Activated CD4-positive, alpha-beta T cell treated with anti-CD3 and anti-CD28 coated beads for 4 hours (primary cell): ENCODE data around the gene MEGF9.
A peak's percentile ranks its signal among the peaks of the same experiment; 100 is the strongest.
"Not testable (repeated sequence)": the region's sequence is repeated elsewhere in the genome, so short reads cannot be mapped to it uniquely, and the experiment has no call there.

ENCODE experiments used
- DNase-seq, 2 donors: peaks; one replicate each; pipeline ENCODE4 v3.0.0-alpha.2; 2020

The MEGF9 gene

GRCh38 chr9:120714088-120714845 is at the start of gene MEGF9:
Gene MEGF9 (minus strand): TSS chr9:120714470. CDS start chr9:120714358, 112 bp downstream.
- peak; percentile 95 for DNase-seq

DNA sequence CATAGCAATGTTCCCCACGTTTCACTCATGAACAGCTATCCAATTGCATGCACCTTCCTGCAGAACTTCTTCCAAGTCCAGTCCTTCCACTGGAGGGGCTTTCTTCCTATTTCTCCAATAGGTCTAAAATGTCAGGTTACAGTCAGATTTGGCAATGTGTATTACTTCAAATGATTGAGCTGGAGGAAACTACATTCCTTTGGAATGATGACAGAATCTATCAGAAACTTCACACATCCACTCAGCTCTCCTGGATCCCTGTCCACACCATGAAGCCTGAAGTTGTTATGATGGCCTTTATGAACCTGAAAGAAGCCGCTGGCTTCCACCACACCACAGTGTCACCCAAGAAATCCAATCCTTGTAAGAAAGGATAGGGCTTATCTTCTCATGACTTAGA is 46.7 kb upstream of the MEGF9 start:
- DNase-seq: no peak

DNA sequence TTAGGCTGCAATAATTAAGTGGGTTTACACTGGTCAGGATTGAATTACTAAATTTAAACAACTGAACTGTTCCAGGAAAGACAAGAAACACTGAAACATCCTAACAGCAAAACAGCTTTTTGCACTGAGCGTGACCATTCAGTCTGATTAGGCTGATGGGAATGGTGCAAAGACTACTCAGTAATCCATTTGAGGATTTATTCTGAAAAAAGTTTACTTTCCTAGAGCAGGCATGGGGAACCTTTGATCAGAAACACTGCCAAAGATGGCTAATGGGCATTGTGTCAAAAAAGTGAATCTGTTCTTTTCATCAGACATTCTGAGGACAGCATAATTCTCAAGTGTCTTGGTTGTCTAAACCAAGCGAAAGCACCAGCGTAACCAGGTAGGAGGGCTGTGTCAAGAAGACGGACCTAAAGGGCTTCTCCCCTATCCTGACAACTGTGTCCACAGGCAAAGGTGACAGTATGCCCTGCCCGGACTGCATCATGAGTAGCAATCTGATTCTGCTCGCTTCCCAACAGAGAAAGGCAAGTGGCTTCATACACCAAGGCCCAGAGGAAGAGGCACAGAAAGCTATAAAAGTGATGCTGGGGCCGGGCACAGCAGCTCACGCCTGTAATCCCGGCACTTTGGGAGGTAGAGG is 45.6 kb upstream of the MEGF9 start:
- DNase-seq: no peak

DNA sequence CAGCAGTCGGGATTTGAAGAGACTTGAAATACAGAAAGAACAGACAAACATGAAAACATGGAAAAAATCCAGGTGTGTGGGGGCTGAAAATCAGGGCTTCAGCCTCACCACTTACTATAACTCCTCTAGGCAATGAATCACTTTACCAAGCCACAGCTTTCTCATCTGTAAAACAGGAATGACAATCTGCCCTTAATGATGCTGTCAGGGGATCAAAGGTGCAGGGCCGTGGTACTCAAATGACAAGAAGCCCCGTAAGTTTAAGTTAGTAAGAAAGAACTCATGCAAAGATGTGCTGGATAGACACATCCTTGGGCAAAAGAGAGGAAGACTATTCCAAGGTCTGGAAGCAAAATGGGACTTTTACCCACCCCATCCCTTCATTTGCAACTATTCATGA is 44.3 kb upstream of the MEGF9 start:
- DNase-seq: no peak

GRCh38 chr9:120757026-120757913 is 43.0 kb upstream of the MEGF9 start:
- no peak for DNase-seq

DNA sequence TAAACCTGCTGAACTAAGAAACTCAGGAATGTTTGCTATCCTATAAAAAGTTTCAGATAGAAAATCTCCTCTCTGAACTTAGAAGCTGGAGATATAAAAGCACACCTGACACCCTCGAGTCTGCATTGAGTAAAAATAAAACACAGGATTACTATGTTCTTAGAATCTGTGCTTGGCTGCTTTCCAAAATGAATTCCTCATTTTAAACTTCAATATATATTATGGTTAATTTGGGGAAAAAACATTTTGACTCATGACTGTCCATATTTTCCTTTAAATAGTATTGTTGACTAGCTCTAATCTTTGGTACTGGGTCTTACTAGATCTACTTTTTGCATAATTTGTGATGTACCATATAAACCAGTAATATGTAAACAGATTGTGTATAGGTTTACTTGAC is 42.3 kb upstream of the MEGF9 start:
- DNase-seq: no peak

DNA sequence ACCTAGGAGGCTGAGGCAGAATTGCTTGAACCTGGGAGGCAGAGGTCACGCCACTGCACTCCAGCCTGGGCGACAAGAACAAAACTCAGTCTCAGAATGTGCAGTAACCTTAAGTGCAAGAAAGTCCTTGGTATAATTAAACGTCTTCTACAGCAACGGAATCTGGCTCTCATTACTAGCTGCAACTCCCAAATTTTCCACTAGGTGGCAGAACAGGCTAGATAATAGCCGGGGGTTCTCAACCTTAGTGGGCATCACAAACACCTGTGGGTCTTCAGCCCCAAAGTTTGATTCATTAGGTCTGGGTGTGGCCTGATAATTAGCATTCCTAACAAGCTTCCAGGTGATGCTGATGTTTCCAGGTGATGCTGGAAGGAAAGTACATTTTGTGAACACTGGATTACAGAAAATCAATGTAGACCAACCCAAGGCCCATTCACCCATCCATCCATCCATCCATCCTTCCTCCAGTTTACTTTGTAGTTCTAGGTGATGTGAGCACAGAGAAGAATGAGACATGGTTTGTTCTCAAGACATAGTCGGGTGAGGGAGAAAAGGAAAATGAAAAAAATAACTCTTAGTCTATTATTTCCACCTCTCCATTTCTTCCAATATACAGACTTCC is 41.7 kb upstream of the MEGF9 start:
- peak; percentile 57 to 83 for DNase-seq

DNA sequence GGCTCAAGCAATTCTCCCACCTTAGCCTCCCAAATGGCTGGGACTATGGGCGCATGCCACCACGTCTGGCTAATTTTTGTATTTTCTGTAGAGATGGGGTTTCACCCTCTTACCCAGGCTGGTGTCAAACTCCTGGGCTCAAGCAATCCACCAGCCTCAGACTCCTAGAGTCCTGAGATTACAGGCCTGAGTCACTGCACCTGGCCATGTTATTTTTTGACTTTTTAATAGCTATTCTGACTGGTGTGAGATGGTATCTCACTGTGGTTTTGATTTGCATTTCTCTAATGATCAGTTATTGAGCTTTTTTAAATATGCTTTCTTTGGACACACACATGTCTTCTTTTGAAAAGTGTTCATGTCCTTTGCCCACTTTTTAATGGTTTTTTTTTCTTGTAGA is 40.8 kb upstream of the MEGF9 start:
- no peak for DNase-seq

DNA sequence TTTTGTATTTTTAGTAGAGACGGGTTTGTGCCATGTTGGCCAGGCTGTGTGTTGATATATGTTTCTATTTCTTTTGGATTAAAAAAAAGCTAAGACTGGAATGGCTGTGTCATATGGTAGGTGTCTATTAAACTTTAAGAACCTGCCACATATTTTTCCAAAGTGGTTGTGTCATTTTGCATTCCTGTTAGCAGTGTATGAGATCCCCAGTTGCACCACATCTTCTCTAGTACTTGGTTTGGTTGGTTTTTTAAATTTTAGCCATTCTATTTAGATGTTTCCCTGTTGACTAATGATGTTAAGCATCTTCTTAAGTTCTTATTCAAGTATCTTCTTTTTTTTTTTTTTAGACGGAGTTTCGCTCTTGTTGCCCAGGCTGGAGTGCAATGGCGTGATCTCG is 36.2 kb upstream of the MEGF9 start:
- DNase-seq: no peak

GRCh38 chr9:120746366-120746765 is 32.1 kb upstream of the MEGF9 start:
- DNase-seq: not testable (repeated sequence)

GRCh38 chr9:120745278-120745677 is 31.0 kb upstream of the MEGF9 start:
- no peak for DNase-seq

DNA sequence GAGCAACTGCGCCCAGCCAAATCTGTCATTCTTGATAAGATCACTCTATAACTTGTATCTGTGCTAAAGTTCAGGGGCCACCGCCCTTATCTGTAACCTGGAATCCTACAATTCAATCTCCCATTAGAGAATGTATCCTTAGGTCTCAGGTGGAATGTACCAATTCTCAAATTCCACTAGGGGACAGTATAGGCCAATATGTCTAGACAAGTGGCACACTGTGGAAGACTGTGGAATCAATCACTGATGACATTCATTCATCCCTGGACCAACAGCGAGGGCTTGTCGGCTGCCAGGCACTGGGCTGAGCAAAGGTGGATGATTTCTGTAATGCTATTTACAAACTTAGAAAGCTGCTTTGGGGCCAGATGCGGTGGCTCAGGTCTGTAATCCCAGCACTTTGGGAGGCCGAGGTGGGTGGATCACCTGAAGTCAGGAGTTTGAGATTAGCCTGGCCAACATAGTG is 28.7 kb upstream of the MEGF9 start:
- no peak for DNase-seq

DNA sequence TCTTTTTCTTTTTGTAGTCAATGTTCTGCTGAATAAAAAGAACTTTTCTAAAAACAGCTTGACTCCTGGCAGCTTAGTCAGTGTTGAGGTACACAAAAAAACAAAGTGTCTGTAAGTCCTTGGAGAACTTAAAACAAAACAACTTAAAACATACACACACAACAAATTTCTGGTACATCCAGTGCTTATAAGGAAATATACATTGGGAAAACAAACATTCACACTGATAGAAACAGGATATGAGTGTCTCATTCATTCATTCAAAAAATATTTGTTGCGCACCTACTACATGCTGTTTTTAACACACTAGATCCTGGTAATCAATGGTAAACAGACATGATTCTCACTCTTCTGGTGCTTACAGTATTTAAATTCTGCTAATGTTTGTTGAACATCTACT is 27.4 kb upstream of the MEGF9 start:
- no peak for DNase-seq

GRCh38 chr9:120741191-120741590 is 26.9 kb upstream of the MEGF9 start:
- DNase-seq: no peak

DNA sequence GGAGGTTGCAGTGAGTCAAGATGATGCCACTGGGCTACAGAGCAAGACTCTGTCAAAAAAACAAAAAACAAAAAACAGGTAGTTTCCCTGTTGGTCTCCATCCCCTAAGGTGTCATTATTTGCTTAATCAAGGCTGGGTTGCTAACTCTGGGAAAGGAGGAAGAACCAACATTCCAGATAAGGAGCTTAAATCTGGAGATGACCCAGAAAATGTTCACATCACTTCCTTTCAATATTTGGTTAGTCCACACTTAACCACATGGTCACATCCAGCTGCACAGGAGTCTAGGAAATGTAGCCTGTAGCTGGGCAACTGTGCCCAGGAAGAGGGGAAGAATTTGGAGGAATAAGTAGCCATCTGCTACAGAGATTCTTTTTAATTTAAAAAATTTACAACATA is 25.9 kb upstream of the MEGF9 start:
- DNase-seq: no peak

DNA sequence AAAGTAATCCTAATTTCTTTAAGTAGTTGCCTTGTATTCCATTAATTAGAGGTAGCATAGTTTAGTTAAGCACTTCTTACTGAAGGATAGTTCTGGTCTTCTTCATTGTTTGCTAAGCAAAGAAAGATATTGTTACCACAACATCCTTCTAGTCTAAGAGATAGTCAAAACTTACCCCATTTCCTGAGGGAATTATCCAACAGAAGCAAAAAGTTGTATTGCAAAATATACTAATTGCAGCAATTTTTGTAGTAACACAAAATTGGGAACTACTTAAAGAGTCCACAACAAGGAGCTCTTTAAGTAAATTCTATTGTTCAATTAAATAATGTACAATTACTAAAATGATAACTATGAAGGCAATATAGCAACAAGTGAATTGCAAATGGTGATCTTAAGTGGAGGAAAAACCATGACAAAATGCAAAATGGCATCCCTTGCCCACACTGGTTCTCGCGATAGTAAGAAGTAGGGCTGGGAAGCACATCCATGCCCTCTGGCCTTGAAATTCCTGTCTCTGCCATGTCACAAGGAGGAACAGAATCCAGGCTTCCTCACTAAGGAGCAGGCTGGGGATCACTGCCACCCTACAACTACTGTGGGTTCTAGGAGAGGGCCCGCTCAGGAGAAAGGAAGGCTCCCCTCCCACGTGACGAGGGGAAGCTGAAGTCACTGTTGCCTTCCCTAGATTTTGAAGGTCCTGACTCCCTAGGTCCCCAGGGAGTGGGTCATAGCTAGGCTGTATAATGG is 23.3 kb upstream of the MEGF9 start:
- no peak for DNase-seq

- DNase-seq: no peak
These were observed 22.6 kb upstream of the MEGF9 start for GRCh38 chr9:120736881-120737280.

DNA sequence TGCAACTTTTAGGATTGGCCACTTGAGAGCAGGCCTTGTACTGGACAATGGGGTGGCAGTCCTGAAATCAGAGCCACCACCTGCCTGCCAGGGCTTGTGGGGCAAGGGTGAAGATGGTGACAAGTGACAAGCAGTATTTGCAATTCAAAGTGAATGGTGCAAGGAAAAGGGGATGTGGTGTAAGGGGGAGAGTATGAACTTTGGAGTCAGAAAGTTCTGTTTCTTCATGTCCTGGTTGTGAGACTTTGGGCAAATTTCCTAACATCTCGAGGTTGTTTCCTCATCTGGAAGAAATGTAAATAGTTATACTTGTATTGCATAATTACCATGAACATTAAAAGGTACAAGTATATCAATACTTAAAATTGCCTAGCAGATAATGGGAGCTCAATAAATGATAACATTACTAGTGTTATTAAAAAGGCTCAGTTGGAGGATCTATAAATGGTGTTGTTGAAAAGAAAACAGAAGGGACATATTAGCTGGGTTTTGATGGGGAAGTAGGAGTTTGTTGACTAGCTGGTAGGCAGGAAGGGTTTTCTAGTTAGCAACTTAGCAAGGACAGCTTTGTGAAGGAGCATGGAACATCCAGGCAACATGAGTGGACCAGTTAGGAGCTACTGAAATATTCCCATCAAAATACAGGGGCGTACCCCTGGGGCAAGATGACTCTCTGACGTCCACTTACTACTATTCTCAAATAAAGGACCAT is 21.3 kb upstream of the MEGF9 start:
- no peak for DNase-seq

DNA sequence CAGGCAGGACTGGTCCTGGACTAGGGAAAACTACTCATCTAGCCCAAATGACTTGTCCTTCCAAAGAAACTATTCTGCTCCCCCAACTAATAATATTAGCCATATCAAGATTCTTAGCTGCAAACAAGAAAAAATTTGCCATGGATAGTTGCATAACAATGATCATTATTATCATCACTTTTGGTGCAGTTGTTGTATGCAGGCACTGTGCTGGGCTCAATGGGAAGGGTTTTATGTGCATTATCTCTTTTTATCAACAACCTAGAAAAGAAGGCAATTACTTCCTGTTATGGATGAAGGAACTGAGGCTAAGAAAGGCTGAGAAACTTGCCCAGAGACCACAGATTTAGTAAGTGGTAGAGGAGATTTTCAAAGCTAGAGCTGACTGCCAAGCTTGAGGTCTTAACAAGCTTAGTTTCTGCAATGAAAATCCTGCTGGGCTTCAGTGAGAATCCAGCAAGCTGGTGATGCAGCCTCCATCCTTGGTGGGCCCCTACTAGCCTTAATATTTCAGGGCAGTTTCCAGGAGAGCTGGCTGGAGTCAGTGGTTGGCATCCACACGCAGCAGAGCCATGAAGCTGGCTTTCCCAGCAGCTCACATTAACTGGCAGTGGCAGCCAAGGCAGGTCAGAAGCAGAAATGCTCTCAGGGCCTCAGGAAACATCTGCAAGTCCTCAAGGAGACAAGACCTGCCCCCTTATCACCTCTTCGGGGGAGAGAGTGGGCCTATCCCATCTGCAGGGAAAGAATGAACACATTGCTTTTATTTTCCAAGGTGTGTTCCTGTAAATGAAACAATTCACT is 20.5 kb upstream of the MEGF9 start:
- DNase-seq: no peak

DNA sequence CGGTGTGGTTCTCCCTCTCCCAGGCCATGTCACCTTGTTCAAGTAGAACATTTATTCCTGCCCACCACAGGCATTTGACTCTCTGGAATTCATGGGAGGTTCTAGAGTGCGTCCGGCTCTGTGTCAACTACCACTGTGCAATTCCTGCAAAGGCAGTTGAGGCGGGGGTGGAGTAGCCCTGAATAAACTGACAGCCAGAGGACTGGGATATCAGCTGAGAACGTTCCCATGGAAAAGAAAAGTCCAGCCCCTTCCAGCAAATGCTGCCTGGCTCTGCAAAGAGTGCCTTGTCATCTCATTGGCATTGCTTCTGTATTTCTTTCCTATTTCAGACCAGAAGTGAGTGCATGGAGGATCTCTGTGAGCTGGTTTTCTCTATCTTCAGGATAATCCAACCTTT is 18.9 kb upstream of the MEGF9 start:
- no peak for DNase-seq
